Activated CD4-positive, alpha-beta T cell treated with anti-CD3 and anti-CD28 coated beads, Interleukin-2, amount 10 ng/mL, durations not matched to agents 7 days and 5 days (primary cell): ENCODE results near the gene SLC35F3. TPM values are rescaled to one million over a fixed set of nuclear protein-coding genes. Genes with fewer than 3 reads are reported as not detected.

Experiments used
- CTCF ChIA-PET: fragments of 350-600 bp; sonication (Branson Sonifier 250); formaldehyde crosslinking; loops from one replicate; lab custom pipeline; 2021; ENCODE audit warnings: antibody characterized with exemption; lab: Charles Lee
- POLR2A ChIA-PET: fragments of 350-600 bp; sonication (Branson Sonifier 250); formaldehyde crosslinking; loops from one replicate; lab custom pipeline; 2021; ENCODE audit warnings: antibody characterized with exemption; lab: Charles Lee
- DNase-seq: peaks from one replicate; pipeline ENCODE4 v3.0.0-alpha.2; 2020
- H3K27ac Mint-ChIP-seq: one replicate; pipeline ENCODE4 v1.8.0; 2021; ENCODE audit warnings: mild to moderate bottlenecking, moderate library complexity, mixed read lengths
- H3K27me3 Mint-ChIP-seq: one replicate; pipeline ENCODE4 v1.8.0; 2021; ENCODE audit warnings: mixed read lengths
- H3K36me3 Mint-ChIP-seq: one replicate; pipeline ENCODE4 v1.8.0; 2021; ENCODE audit warnings: low read depth, mixed read lengths
- H3K4me1 Mint-ChIP-seq: one replicate; pipeline ENCODE4 v1.8.0; 2021; ENCODE audit warnings: mixed read lengths
- H3K4me3 Mint-ChIP-seq: one replicate; pipeline ENCODE4 v1.8.0; 2021; ENCODE audit warnings: mild to moderate bottlenecking, moderate library complexity, mixed read lengths
- H3K9me3 Mint-ChIP-seq: one replicate; pipeline ENCODE4 v1.8.0; 2021; ENCODE audit warnings: mixed read lengths
- total RNA-seq, 2 experiments: library from RNA; stranded (reverse); gene quantifications; one replicate each; pipeline ENCODE4 v1.2.3, GENCODE V29; 2021

The SLC35F3 gene
- total RNA-seq, 2 experiments from 2014 or later = 5.9 to 6.5 TPM

DNA sequence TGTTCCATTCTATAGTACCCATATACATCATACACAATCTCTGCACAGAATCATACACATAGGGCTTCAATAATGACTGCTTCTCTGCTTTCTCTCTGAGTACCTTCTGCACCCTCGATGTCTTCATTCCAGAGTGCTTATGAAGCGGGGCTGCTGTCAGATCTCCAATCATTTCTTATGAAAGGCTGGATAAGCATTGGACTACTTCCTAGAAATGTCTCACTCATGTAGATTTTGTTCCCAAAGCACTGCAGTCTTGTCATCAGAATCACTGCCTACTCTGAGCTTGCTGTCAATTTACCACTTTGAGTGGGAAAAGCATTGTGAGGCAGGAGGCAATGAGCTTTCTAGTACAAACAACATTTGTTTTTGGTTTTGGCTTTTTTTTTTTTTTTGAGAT, 179.0 kb downstream of the SLC35F3 start:
- no peaks in the 10 kb centered on the region for H3K4me1 Mint-ChIP-seq
- H3K27ac Mint-ChIP-seq = no peak overlapping the region
- H3K4me3 Mint-ChIP-seq = no peak overlapping the region
- no peak for DNase-seq
- H3K36me3 Mint-ChIP-seq = no peaks in the 10 kb centered on the region
- no peaks in the 10 kb centered on the region for H3K9me3 Mint-ChIP-seq
- ChIA-PET CTCF (no interaction called here), POLR2A (no interaction called here)
- H3K27me3 Mint-ChIP-seq = peaks cover 47% of the 10 kb centered on the region

- CTCF ChIA-PET = interaction anchor here (0.6 kb wide), 1 partner anchor 672 kb away, joined by 4 read pairs; no protein-coding TSS in a partner anchor
- Mint-ChIP-seq H3K4me3 (no peak overlapping the region), H3K27ac (no peak overlapping the region), H3K9me3 (no peaks in the 10 kb centered on the region), H3K4me1 (no peaks in the 10 kb centered on the region), H3K36me3 (no peaks in the 10 kb centered on the region), H3K27me3 (peaks cover 39% of the 10 kb centered on the region)
- no peak for DNase-seq
- POLR2A ChIA-PET = no interaction called here
Observed at GRCh38 chr1:234089396-234089795, 184.9 kb downstream of the SLC35F3 start.

DNA sequence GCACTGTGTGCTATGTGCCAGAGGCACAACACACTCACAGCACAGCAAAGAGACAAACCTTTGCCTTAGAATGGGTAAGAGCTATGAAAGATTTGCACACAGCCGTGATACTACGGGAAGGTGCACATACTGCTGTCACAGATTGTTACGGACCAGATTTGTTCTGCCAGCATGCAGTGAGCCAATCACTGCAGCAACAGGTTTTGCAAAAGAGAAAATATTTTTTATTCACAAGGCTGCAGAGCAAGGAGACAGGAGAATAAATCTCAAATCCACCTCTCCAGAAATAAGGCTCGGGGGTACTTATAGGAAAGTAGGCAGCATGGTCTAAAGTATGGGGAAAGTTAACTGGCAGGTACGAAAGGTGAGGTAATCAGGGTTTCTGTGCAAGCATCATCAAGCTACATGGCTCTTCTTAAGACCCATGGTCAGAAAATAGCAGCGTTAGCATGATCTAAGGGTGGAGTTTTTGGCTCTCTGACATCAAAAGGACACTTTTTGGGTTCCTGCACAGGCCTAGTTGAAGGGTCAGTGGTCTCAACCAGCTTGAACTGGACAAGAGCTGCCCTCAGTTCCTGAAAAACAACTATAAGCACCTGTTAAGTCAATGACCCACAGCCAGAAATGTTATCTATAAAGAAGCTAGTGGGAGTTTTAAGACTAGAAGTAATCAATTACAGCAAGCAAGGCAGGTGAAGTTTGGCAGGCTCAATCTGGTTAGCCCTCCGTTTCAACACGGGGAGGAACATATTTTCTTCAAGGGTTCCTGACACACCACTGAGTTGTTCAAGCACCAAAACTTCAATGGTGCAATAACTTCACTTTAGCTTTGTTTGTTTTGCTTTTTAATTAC, 186.0 kb downstream of the SLC35F3 start:
- peaks cover 30% of the 10 kb centered on the region for H3K27me3 Mint-ChIP-seq
- no peak overlapping the region for H3K27ac Mint-ChIP-seq
- no peak for DNase-seq
- ChIA-PET POLR2A (no interaction called here), CTCF (no interaction called here)
- no peaks in the 10 kb centered on the region for H3K9me3 Mint-ChIP-seq
- no peaks in the 10 kb centered on the region for H3K36me3 Mint-ChIP-seq
- no peaks in the 10 kb centered on the region for H3K4me1 Mint-ChIP-seq
- no peak overlapping the region for H3K4me3 Mint-ChIP-seq

DNA sequence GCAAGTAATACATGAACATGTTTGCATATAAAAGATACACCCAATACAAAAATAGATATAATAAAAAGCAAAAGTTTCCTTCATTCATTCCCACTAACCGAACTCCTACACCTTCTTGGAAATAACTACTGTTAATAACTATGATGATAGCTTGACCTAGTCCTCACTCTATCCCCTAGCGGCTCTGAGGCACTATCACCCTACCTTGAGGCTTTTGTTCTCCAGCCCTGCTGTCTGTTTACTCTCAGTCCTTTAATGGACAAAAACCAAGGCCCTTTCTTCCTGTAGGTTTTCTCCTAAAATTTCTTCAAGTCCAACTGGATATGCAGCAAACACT, 186.6 kb downstream of the SLC35F3 start:
- Mint-ChIP-seq H3K9me3 (no peaks in the 10 kb centered on the region), H3K4me3 (no peak overlapping the region), H3K27me3 (peaks cover 28% of the 10 kb centered on the region), H3K4me1 (no peaks in the 10 kb centered on the region), H3K27ac (no peak overlapping the region), H3K36me3 (no peaks in the 10 kb centered on the region)
- no peak for DNase-seq
- ChIA-PET POLR2A (no interaction called here), CTCF (no interaction called here)

DNA sequence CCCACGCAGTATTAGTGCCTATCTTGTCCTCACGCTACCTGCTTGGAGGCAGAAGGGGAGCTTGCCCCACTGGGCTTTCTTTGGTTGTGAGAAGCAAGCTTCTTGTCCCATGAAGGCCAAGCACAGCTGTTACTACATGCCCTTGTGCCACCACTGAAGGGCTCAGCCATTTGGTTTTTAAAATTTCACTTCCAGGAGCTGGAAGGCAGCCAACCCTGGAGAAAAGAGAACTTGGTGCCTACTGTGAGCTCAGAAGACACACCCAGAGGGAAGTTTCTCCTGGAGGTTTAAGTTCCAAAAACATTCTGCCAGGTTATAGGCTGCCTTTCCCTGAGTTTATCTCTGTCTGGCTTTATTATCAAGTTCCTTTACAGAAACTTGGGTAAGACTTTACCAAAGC, 187.4 kb downstream of the SLC35F3 start:
- Mint-ChIP-seq H3K36me3 (no peaks in the 10 kb centered on the region), H3K4me1 (no peaks in the 10 kb centered on the region), H3K4me3 (no peak overlapping the region), H3K9me3 (no peaks in the 10 kb centered on the region), H3K27me3 (peaks cover 25% of the 10 kb centered on the region), H3K27ac (no peak overlapping the region)
- ChIA-PET POLR2A (no interaction called here), CTCF (interaction anchor here (1.1 kb wide), 1 partner anchor 499 kb away, joined by 3 read pairs; no protein-coding TSS in a partner anchor)
- DNase-seq = no peak

GRCh38 chr1:234093107-234093506, 188.6 kb downstream of the SLC35F3 start:
- no peak for DNase-seq
- Mint-ChIP-seq H3K4me1 (no peaks in the 10 kb centered on the region), H3K9me3 (no peaks in the 10 kb centered on the region), H3K27ac (no peak overlapping the region), H3K27me3 (peaks cover 16% of the 10 kb centered on the region), H3K4me3 (no peak overlapping the region), H3K36me3 (no peaks in the 10 kb centered on the region)
- POLR2A ChIA-PET = no interaction called here
- CTCF ChIA-PET = no interaction called here

- no peak for DNase-seq
- no peak overlapping the region for H3K27ac Mint-ChIP-seq
- H3K4me3 Mint-ChIP-seq = no peak overlapping the region
- H3K36me3 Mint-ChIP-seq = no peaks in the 10 kb centered on the region
- ChIA-PET CTCF (no interaction called here), POLR2A (no interaction called here)
- H3K9me3 Mint-ChIP-seq = no peaks in the 10 kb centered on the region
- H3K4me1 Mint-ChIP-seq = no peaks in the 10 kb centered on the region
- peaks cover 16% of the 10 kb centered on the region for H3K27me3 Mint-ChIP-seq
Observed at GRCh38 chr1:234093741-234094140, 189.3 kb downstream of the SLC35F3 start.

- H3K4me3 Mint-ChIP-seq = no peak overlapping the region
- CTCF ChIA-PET = no interaction called here
Observed at GRCh38 chr1:234094172-234094571, 189.7 kb downstream of the SLC35F3 start.

DNA sequence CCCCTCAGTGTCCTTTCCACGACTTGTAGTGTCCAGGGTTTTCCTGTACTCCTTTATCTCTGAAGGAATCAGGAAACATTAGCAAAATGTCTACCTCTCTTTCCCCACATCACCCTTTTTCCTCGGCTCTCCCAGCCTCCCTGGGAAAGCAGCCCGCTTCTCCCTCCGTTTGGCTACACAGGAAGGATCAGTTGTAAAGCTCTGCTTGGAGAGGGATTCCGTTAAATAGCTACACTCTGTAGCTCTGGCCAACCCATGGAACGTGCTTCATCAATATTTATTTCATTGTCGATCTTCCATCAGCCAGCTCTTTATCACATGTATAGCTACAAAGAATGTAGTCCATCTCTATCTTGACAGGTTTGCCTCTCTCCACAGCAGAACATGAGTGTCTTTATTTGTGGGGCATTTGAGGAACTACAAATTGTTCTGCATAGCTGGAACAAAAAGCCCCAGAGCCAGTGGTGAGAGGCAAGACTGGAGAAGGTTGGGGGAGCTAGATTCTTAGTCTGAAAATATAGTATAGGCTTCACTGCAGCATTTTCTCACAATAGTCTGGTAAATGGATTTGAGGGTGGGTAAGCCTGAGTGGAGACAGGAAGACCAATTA, 191.8 kb downstream of the SLC35F3 start:
- Mint-ChIP-seq H3K36me3 (no peaks in the 10 kb centered on the region), H3K4me1 (no peaks in the 10 kb centered on the region), H3K4me3 (no peak overlapping the region), H3K9me3 (no peaks in the 10 kb centered on the region), H3K27me3 (peaks cover 16% of the 10 kb centered on the region), H3K27ac (no peak overlapping the region)
- DNase-seq = no peak
- ChIA-PET POLR2A (no interaction called here), CTCF (interaction anchor here (0.6 to 0.9 kb wide), 3 partner anchors 18 to 1304 kb away, joined by 3 read pairs; no protein-coding TSS in a partner anchor)

More at GRCh38 chr1:234094172-234094571, 189.7 kb downstream of the SLC35F3 start:
- H3K27me3 Mint-ChIP-seq = peaks cover 14% of the 10 kb centered on the region
- no peak overlapping the region for H3K27ac Mint-ChIP-seq
- no peaks in the 10 kb centered on the region for H3K9me3 Mint-ChIP-seq
- DNase-seq = no peak
- no peaks in the 10 kb centered on the region for H3K36me3 Mint-ChIP-seq
- POLR2A ChIA-PET = no interaction called here
- no peaks in the 10 kb centered on the region for H3K4me1 Mint-ChIP-seq

- no peaks in the 10 kb centered on the region for H3K9me3 Mint-ChIP-seq
- no peaks in the 10 kb centered on the region for H3K4me1 Mint-ChIP-seq
- no peak overlapping the region for H3K27ac Mint-ChIP-seq
- H3K4me3 Mint-ChIP-seq = no peak overlapping the region
- DNase-seq = no peak
- CTCF ChIA-PET = no interaction called here
- POLR2A ChIA-PET = no interaction called here
- no peaks in the 10 kb centered on the region for H3K36me3 Mint-ChIP-seq
- peaks cover 33% of the 10 kb centered on the region for H3K27me3 Mint-ChIP-seq
Observed at GRCh38 chr1:234102583-234102982, 198.1 kb downstream of the SLC35F3 start.

GRCh38 chr1:234103198-234103597, 198.7 kb downstream of the SLC35F3 start:
- H3K36me3 Mint-ChIP-seq = no peaks in the 10 kb centered on the region
- H3K4me3 Mint-ChIP-seq = no peak overlapping the region
- DNase-seq = no peak
- no peaks in the 10 kb centered on the region for H3K9me3 Mint-ChIP-seq
- H3K27ac Mint-ChIP-seq = no peak overlapping the region
- peaks cover 33% of the 10 kb centered on the region for H3K27me3 Mint-ChIP-seq
- ChIA-PET CTCF (no interaction called here), POLR2A (no interaction called here)
- no peaks in the 10 kb centered on the region for H3K4me1 Mint-ChIP-seq

DNA sequence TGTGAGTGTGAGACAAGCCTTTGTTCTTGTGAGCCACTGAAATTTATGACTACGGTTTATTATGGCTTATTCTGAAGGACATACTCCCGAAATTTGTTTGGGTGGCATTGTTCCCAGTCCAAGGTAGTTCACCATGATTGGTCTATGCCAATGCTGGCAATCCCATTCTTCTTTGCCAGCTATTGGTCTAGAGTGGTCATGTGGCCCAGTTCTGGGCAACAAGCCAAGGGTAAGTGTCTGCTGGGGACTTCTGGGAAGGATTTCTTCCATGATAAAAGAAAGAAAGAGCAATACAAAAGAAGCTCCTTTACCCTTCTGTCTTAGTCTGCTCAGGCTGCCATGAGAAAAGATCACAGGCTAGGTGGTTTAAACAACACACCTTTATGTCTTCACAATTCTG, 201.6 kb downstream of the SLC35F3 start:
- H3K36me3 Mint-ChIP-seq = no peaks in the 10 kb centered on the region
- no peaks in the 10 kb centered on the region for H3K9me3 Mint-ChIP-seq
- no peak overlapping the region for H3K4me3 Mint-ChIP-seq
- H3K4me1 Mint-ChIP-seq = no peaks in the 10 kb centered on the region
- ChIA-PET POLR2A (no interaction called here), CTCF (no interaction called here)
- no peak overlapping the region for H3K27ac Mint-ChIP-seq
- DNase-seq = no peak
- peaks cover 36% of the 10 kb centered on the region for H3K27me3 Mint-ChIP-seq

- no peak for DNase-seq
- no peaks in the 10 kb centered on the region for H3K36me3 Mint-ChIP-seq
- ChIA-PET POLR2A (no interaction called here), CTCF (interaction anchor here (1.1 kb wide), 1 partner anchor 200 kb away, joined by 3 read pairs; no protein-coding TSS in a partner anchor)
- H3K4me3 Mint-ChIP-seq = no peak overlapping the region
- peaks cover 25% of the 10 kb centered on the region for H3K27me3 Mint-ChIP-seq
- H3K9me3 Mint-ChIP-seq = no peaks in the 10 kb centered on the region
- no peak overlapping the region for H3K27ac Mint-ChIP-seq
- H3K4me1 Mint-ChIP-seq = no peaks in the 10 kb centered on the region
Observed at GRCh38 chr1:234107416-234108021, 203.0 kb downstream of the SLC35F3 start.
